Measurements from ENCODE around the gene UPF2.

DNA sequence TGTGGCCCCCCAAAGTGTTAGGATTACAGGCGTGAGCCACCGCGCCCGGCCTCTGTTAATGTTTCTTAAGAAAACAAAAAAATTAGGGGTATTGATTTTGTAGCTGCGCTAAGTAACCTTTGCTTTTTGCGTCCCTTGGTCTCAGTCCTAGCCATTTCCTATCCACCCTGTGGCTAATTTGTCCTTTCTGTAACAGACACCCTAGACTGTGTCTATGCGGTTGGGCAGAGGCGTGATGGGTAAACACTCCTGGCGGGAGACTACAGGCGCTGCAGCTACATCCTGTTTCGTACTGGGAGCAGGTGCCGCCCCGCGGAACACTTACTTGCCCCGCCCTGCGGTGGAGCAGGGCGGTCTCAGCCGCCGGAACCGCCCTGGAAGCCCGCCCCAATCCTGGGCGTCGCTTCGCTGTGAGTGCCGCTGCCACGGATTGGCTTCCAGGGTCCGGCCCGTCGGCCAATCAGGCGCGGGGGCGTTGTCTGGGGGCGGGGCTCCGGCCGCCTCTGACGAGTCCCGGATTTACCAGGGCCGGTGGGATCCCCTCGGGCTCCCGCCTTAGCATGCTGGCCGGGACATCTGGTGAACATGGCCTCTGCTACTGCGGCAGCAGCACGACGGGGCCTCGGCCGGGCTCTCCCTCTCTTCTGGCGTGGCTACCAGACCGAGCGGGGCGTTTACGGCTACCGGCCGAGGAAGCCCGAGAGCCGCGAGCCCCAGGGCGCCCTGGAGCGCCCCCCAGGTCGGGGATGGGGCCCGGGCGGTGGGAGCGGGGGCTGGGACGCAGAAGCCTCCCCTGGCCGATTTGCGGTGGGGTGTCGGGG lies 26.1 kb upstream of the UPF2 start, which contains the start of gene DHTKD1:
- TF ChIP-seq, protein P1, sequence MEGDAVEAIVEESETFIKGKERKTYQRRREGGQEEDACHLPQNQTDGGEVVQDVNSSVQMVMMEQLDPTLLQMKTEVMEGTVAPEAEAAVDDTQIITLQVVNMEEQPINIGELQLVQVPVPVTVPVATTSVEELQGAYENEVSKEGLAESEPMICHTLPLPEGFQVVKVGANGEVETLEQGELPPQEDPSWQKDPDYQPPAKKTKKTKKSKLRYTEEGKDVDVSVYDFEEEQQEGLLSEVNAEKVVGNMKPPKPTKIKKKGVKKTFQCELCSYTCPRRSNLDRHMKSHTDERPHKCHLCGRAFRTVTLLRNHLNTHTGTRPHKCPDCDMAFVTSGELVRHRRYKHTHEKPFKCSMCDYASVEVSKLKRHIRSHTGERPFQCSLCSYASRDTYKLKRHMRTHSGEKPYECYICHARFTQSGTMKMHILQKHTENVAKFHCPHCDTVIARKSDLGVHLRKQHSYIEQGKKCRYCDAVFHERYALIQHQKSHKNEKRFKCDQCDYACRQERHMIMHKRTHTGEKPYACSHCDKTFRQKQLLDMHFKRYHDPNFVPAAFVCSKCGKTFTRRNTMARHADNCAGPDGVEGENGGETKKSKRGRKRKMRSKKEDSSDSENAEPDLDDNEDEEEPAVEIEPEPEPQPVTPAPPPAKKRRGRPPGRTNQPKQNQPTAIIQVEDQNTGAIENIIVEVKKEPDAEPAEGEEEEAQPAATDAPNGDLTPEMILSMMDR (IDR thresholded peaks at IDR 0.05), result peak; percentile 24 to 61 (median 55)
- TF ChIP-seq POLR2A (IDR thresholded peaks at IDR 0.05), result peak; percentile 45 to 74

Data from thyroid gland (tissue), 4 donors.